Measurements from ENCODE around the gene POC1A. TPM values are rescaled to one million over a fixed set of nuclear protein-coding genes. Genes with fewer than 3 reads are reported as not detected.
"Not testable (repeated sequence)": the region's sequence is repeated elsewhere in the genome, so short reads cannot be mapped to it uniquely, and the experiment has no call there.

The POC1A gene
- total RNA-seq, 1 donor, result 1.8 TPM

DNA sequence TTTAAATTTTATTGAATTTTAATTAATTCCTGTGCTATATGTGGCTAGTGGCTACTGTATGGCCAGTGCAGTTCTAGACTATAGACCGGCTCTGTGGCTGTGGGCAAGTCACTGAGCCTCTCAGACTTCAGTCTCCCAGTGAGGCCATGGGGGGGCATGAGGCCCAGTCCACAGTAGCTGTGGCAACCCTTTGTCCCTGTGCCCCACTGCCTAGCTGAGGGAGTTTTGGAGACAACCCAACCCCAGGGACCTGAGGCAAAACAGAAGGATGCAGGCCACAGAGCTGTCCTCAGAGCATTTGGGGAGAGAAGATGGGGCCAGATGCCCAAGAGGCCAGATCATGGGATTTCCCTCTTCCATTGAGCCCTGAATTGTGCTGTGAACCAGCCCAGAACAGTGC lies 18.9 kb upstream of the POC1A start:
- TF ChIP-seq, protein P1, sequence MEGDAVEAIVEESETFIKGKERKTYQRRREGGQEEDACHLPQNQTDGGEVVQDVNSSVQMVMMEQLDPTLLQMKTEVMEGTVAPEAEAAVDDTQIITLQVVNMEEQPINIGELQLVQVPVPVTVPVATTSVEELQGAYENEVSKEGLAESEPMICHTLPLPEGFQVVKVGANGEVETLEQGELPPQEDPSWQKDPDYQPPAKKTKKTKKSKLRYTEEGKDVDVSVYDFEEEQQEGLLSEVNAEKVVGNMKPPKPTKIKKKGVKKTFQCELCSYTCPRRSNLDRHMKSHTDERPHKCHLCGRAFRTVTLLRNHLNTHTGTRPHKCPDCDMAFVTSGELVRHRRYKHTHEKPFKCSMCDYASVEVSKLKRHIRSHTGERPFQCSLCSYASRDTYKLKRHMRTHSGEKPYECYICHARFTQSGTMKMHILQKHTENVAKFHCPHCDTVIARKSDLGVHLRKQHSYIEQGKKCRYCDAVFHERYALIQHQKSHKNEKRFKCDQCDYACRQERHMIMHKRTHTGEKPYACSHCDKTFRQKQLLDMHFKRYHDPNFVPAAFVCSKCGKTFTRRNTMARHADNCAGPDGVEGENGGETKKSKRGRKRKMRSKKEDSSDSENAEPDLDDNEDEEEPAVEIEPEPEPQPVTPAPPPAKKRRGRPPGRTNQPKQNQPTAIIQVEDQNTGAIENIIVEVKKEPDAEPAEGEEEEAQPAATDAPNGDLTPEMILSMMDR (IDR thresholded peaks at IDR 0.05; ENCODE audit: extremely low read depth, low read depth, low read length), result no peak
- DNase-seq (ENCODE audit: insufficient read length, low spot score, missing footprints), result no peak

DNA sequence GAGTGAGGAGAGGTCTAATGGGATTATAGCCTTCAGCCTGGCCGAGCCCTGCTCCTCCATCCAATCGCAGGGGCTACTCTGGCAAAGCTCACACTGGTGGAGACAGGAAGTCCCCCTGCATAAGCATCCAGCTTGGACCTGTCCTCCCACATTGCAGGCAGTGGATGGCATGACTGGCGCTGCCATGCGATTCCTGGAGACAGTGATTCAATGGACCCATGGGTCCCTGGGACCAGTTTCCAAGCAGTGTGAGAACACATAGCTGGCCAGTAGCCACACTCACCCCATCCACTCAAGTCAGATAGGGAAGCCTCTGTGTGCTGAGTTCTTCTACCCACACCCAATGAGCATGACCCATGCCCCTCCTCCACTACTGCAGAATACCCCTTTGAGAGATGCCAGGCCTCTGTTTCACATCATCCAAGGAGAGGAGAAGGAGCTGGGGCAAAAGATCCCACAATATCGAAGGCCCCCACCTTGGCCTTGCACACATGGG lies 18.1 kb upstream of the POC1A start:
- H3K27ac ChIP-seq (ENCODE audit: low read depth, low read length), result no peak overlapping the region
- TF ChIP-seq, protein P1 (IDR thresholded peaks at IDR 0.05; ENCODE audit: extremely low read depth, low read depth, low read length), result no peak

More for the DNA sequence above, 18.9 kb upstream of the POC1A start:
- no peaks in the 10 kb centered on the region for H3K36me3 ChIP-seq (ENCODE audit: insufficient read depth, low read length)
- no peak overlapping the region for H2AFZ ChIP-seq (ENCODE audit: low read length)
- H3K79me2 ChIP-seq (ENCODE audit: insufficient read depth, low read length), result no peaks in the 10 kb centered on the region
- H3K9me3 ChIP-seq (ENCODE audit: low read depth, low read length), result no peaks in the 10 kb centered on the region
- no peaks in the 10 kb centered on the region for H3K27me3 ChIP-seq (ENCODE audit: insufficient read depth, low read length)
- H3K4me2 ChIP-seq (ENCODE audit: insufficient read depth, low read length), result no peak overlapping the region
- no peaks in the 10 kb centered on the region for H4K20me1 ChIP-seq (ENCODE audit: insufficient read depth, low read length)
- no peak overlapping the region for H3K27ac ChIP-seq (ENCODE audit: low read depth, low read length)
- peaks cover 7% of the 10 kb centered on the region for H3K4me1 ChIP-seq (ENCODE audit: insufficient read depth, low read length)
- no peak overlapping the region for H3K4me3 ChIP-seq (ENCODE audit: insufficient read depth, low read length)

DNA sequence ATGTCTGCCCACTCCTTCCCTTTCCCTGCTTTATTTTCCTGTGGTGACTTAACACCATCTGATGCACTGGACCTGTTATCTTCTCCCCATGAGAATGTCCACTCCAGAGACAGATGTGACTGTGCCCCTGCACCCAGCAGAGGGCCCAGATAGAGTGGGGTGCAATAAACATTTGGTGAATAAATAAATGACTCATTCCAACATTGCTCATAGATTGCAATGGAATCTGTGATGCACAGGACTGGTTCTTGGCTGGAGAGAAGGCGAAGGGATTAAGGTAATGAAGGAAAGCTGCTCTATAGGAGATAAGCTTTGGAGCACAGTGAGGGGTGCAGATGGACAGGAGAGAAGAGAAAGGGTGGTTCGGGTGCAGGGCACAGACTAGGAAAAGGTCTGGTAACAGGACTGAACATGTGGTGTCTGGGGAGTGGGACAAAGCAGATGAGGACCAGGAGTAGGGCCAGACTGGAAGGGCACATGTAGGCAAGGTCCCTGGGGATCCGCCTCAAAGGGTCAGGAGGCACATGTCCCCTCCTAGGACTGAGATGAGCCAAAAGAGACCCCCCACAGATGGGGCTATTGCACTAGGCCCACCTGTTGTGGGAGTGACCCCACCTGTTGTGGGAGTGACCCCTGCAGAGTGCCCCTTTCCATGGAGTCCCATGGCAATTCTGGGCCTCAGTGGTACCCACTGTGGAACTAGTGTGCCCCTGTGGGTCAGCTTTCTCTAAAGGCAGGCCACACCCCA lies 17.5 kb upstream of the POC1A start:
- no peak overlapping the region for H3K4me3 ChIP-seq (ENCODE audit: insufficient read depth, low read length)
- no peak overlapping the region for H3K27ac ChIP-seq (ENCODE audit: low read depth, low read length)
- H3K79me2 ChIP-seq (ENCODE audit: insufficient read depth, low read length), result no peaks in the 10 kb centered on the region
- no peak overlapping the region for H3K4me2 ChIP-seq (ENCODE audit: insufficient read depth, low read length)
- H3K4me1 ChIP-seq (ENCODE audit: insufficient read depth, low read length), result peaks cover 7% of the 10 kb centered on the region
- no peaks in the 10 kb centered on the region for H3K27me3 ChIP-seq (ENCODE audit: insufficient read depth, low read length)
- H2AFZ ChIP-seq (ENCODE audit: low read length), result no peak overlapping the region
- DNase-seq (ENCODE audit: insufficient read length, low spot score, missing footprints), result peak; percentile 91
- H3K9me3 ChIP-seq (ENCODE audit: low read depth, low read length), result no peaks in the 10 kb centered on the region
- TF ChIP-seq, protein P1 (IDR thresholded peaks at IDR 0.05; ENCODE audit: extremely low read depth, low read depth, low read length), result peak; percentile 26
- H4K20me1 ChIP-seq (ENCODE audit: insufficient read depth, low read length), result no peaks in the 10 kb centered on the region
- no peaks in the 10 kb centered on the region for H3K36me3 ChIP-seq (ENCODE audit: insufficient read depth, low read length)

More for the DNA sequence above, 18.1 kb upstream of the POC1A start:
- no peaks in the 10 kb centered on the region for H3K79me2 ChIP-seq (ENCODE audit: insufficient read depth, low read length)
- no peak overlapping the region for H3K4me2 ChIP-seq (ENCODE audit: insufficient read depth, low read length)
- H3K9me3 ChIP-seq (ENCODE audit: low read depth, low read length), result no peaks in the 10 kb centered on the region
- no peak overlapping the region for H2AFZ ChIP-seq (ENCODE audit: low read length)
- H4K20me1 ChIP-seq (ENCODE audit: insufficient read depth, low read length), result no peaks in the 10 kb centered on the region
- peak; percentile 32 for DNase-seq (ENCODE audit: insufficient read length, low spot score, missing footprints)
- no peaks in the 10 kb centered on the region for H3K27me3 ChIP-seq (ENCODE audit: insufficient read depth, low read length)
- H3K36me3 ChIP-seq (ENCODE audit: insufficient read depth, low read length), result no peaks in the 10 kb centered on the region
- H3K4me3 ChIP-seq (ENCODE audit: insufficient read depth, low read length), result no peak overlapping the region
- peaks cover 7% of the 10 kb centered on the region for H3K4me1 ChIP-seq (ENCODE audit: insufficient read depth, low read length)

DNA sequence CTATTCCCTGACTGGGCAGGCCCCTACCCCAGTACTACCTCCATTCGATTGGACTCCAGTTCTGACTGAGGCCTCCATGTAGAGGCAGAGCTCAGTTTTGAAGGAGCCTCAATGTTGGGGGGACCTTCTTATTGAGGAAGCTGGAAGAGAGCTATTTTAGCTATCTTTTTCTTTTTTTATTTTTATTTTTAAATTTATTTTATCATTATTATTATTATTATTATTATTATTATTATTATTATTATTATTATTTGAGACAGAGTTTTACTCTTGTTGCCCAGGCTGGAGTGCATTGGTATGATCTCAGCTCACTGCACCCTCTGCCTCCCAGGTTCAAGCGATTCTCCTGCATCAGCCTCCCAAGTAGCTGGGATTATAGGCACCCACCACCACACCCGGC lies 16.0 kb upstream of the POC1A start:
- H3K79me2 ChIP-seq (ENCODE audit: insufficient read depth, low read length); H3K36me3 ChIP-seq (ENCODE audit: insufficient read depth, low read length); H3K4me2 ChIP-seq (ENCODE audit: insufficient read depth, low read length); H3K4me3 ChIP-seq (ENCODE audit: insufficient read depth, low read length); H3K27me3 ChIP-seq (ENCODE audit: insufficient read depth, low read length); H4K20me1 ChIP-seq (ENCODE audit: insufficient read depth, low read length); H3K4me1 ChIP-seq (ENCODE audit: insufficient read depth, low read length); DNase-seq (ENCODE audit: insufficient read length, low spot score, missing footprints); H3K27ac ChIP-seq (ENCODE audit: low read depth, low read length); H3K9me3 ChIP-seq (ENCODE audit: low read depth, low read length); H2AFZ ChIP-seq (ENCODE audit: low read length): not testable (repeated sequence)
